Neural progenitor cell (in vitro differentiated cells): Measurements from ENCODE around the gene MDM4.

ENCODE experiments used
- EZH2 ChIP-seq: fragments of 200-600 bp; sonication (generic); IDR thresholded peaks from 2 replicates; pipeline ENCODE4 v1.6.1; 2017; ENCODE audit warnings: antibody characterized with exemption, mild to moderate bottlenecking, moderate library complexity
- EZH2phosphoT487 ChIP-seq: fragments of 200-600 bp; sonication (generic); IDR thresholded peaks from 2 replicates; pipeline ENCODE4 v1.6.1; 2017; ENCODE audit warnings: antibody characterized with exemption
- TF ChIP-seq, protein P1 (sequence below): fragments of 200-600 bp; sonication (generic); IDR thresholded peaks from 2 replicates; pipeline ENCODE4 v1.5.1; 2017; ENCODE audit warnings: antibody characterized with exemption, mild to moderate bottlenecking

DNA sequence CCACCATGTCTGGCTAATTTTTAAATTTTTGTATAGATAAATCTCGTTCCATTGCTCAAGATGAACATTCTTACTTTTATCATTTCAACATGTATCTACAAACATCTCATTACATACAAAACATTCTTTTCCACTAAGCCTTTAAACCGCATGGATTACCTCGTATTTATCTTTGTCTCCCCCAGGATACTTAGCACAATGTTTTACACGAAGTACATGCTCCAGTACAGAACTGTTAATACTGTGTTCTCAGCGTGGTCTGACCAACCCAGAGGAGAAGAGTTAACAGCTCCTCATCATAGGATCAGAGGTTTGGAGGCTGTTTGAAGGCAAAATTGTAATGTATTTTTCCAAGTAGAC, 29.0 kb upstream of the MDM4 start:
- TF ChIP-seq, protein P1, sequence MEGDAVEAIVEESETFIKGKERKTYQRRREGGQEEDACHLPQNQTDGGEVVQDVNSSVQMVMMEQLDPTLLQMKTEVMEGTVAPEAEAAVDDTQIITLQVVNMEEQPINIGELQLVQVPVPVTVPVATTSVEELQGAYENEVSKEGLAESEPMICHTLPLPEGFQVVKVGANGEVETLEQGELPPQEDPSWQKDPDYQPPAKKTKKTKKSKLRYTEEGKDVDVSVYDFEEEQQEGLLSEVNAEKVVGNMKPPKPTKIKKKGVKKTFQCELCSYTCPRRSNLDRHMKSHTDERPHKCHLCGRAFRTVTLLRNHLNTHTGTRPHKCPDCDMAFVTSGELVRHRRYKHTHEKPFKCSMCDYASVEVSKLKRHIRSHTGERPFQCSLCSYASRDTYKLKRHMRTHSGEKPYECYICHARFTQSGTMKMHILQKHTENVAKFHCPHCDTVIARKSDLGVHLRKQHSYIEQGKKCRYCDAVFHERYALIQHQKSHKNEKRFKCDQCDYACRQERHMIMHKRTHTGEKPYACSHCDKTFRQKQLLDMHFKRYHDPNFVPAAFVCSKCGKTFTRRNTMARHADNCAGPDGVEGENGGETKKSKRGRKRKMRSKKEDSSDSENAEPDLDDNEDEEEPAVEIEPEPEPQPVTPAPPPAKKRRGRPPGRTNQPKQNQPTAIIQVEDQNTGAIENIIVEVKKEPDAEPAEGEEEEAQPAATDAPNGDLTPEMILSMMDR = no peak
- TF ChIP-seq EZH2phosphoT487 (no peak), EZH2 (no peak)
